ENCODE data around the gene LRRC3C. TPM values are rescaled to one million over a fixed set of nuclear protein-coding genes. Genes with fewer than 3 reads are reported as not detected.

Gene LRRC3C
- total RNA-seq, 1 experiment from 2014 or later: not detected

GRCh38 chr17:39971076-39971603 lies 43.6 kb downstream of the LRRC3C start:
- Histone ChIP-seq H3K4me3 (ENCODE audit: insufficient read depth, low read depth, low read length) (no peak overlapping the region), H3K36me3 (replicated peaks; ENCODE audit: control insufficient read depth, insufficient read depth, low read length) (no peaks in the 10 kb centered on the region), H3K27me3 (ENCODE audit: control insufficient read depth, insufficient read depth, low read length) (no peaks in the 10 kb centered on the region; the same call in 1 of the 2 replicates)
- DNase-seq: no peak

- DNase-seq: no peak
- Histone ChIP-seq H3K36me3 (replicated peaks; ENCODE audit: control insufficient read depth, insufficient read depth, low read length) (no peaks in the 10 kb centered on the region), H3K27me3 (ENCODE audit: control insufficient read depth, insufficient read depth, low read length) (no peaks in the 10 kb centered on the region; the same call in 1 of the 2 replicates), H3K4me3 (ENCODE audit: insufficient read depth, low read depth, low read length) (no peak overlapping the region)
These were observed 44.7 kb downstream of the LRRC3C start for GRCh38 chr17:39972271-39972670.

- Histone ChIP-seq H3K27me3 (ENCODE audit: control insufficient read depth, insufficient read depth, low read length) (no peaks in the 10 kb centered on the region; the same call in 1 of the 2 replicates), H3K36me3 (replicated peaks; ENCODE audit: control insufficient read depth, insufficient read depth, low read length) (no peaks in the 10 kb centered on the region), H3K4me3 (ENCODE audit: insufficient read depth, low read depth, low read length) (no peak overlapping the region)
- DNase-seq: no peak
These were observed 46.0 kb downstream of the LRRC3C start for GRCh38 chr17:39973496-39973895.

GRCh38 chr17:39974433-39974832 lies 46.9 kb downstream of the LRRC3C start:
- no peaks in the 10 kb centered on the region for H3K36me3 ChIP-seq (replicated peaks; ENCODE audit: control insufficient read depth, insufficient read depth, low read length)
- no peak overlapping the region for H3K4me3 ChIP-seq (ENCODE audit: insufficient read depth, low read depth, low read length)
- no peak for DNase-seq
- H3K27me3 ChIP-seq (ENCODE audit: control insufficient read depth, insufficient read depth, low read length): no peaks in the 10 kb centered on the region; the same call in 1 of the 2 replicates

GRCh38 chr17:39975801-39976200 lies 48.3 kb downstream of the LRRC3C start:
- DNase-seq: no peak

GRCh38 chr17:39979016-39979670 lies 51.6 kb downstream of the LRRC3C start:
- no peak overlapping the region; the same call in 1 of the 2 replicates for H3K4me3 ChIP-seq (ENCODE audit: insufficient read depth, low read depth, low read length)
- no peaks in the 10 kb centered on the region for H3K27me3 ChIP-seq (ENCODE audit: control insufficient read depth, insufficient read depth, low read length)
- DNase-seq: no peak
- peaks cover 1% of the 10 kb centered on the region for H3K36me3 ChIP-seq (replicated peaks; ENCODE audit: control insufficient read depth, insufficient read depth, low read length)

More at GRCh38 chr17:39975801-39976200, 48.3 kb downstream of the LRRC3C start:
- Histone ChIP-seq H3K27me3 (ENCODE audit: control insufficient read depth, insufficient read depth, low read length) (no peaks in the 10 kb centered on the region; the same call in 1 of the 2 replicates), H3K4me3 (ENCODE audit: insufficient read depth, low read depth, low read length) (no peak overlapping the region), H3K36me3 (replicated peaks; ENCODE audit: control insufficient read depth, insufficient read depth, low read length) (no peaks in the 10 kb centered on the region)

- H3K36me3 ChIP-seq (replicated peaks; ENCODE audit: control insufficient read depth, insufficient read depth, low read length): peaks cover 8% of the 10 kb centered on the region
- DNase-seq: peak; percentile 76
- H3K4me3 ChIP-seq (ENCODE audit: insufficient read depth, low read depth, low read length): peak overlapping the region; percentile 99
- no peaks in the 10 kb centered on the region for H3K27me3 ChIP-seq (ENCODE audit: control insufficient read depth, insufficient read depth, low read length)
These were observed 52.4 kb downstream of the LRRC3C start for GRCh38 chr17:39979893-39980350.

GRCh38 chr17:39980351-39981206 lies 53.0 kb downstream of the LRRC3C start, which contains the start of gene PSMD3:
Gene PSMD3, plus strand, starts transcription at chr17:39980807. Its CDS starts 164 bp downstream, at chr17:39980971.
- H3K27me3 ChIP-seq (ENCODE audit: control insufficient read depth, insufficient read depth, low read length): no peaks in the 10 kb centered on the region
- peak within 1 kb of the TSS; percentile 99 for H3K4me3 ChIP-seq (ENCODE audit: insufficient read depth, low read depth, low read length)
- H3K36me3 ChIP-seq (replicated peaks; ENCODE audit: control insufficient read depth, insufficient read depth, low read length): peaks cover 15% of the 10 kb centered on the region
- DNase-seq: peak; percentile 95

GRCh38 chr17:39981207-39981741 lies 53.7 kb downstream of the LRRC3C start:
- peak; percentile 56 for DNase-seq
- H3K36me3 ChIP-seq (replicated peaks; ENCODE audit: control insufficient read depth, insufficient read depth, low read length): peaks cover 21% of the 10 kb centered on the region
- H3K27me3 ChIP-seq (ENCODE audit: control insufficient read depth, insufficient read depth, low read length): no peaks in the 10 kb centered on the region
- H3K4me3 ChIP-seq (ENCODE audit: insufficient read depth, low read depth, low read length): peak overlapping the region; percentile 99

GRCh38 chr17:39981766-39982375 lies 54.3 kb downstream of the LRRC3C start:
- Histone ChIP-seq H3K4me3 (ENCODE audit: insufficient read depth, low read depth, low read length) (peak overlapping the region; percentile 99), H3K36me3 (replicated peaks; ENCODE audit: control insufficient read depth, insufficient read depth, low read length) (peaks cover 26% of the 10 kb centered on the region), H3K27me3 (ENCODE audit: control insufficient read depth, insufficient read depth, low read length) (no peaks in the 10 kb centered on the region)
- DNase-seq: no peak

GRCh38 chr17:39988206-39988810 lies 60.8 kb downstream of the LRRC3C start:
- no peak for DNase-seq
- H3K36me3 ChIP-seq (replicated peaks; ENCODE audit: control insufficient read depth, insufficient read depth, low read length): peaks cover 75% of the 10 kb centered on the region
- no peaks in the 10 kb centered on the region for H3K27me3 ChIP-seq (ENCODE audit: control insufficient read depth, insufficient read depth, low read length)
- no peak overlapping the region for H3K4me3 ChIP-seq (ENCODE audit: insufficient read depth, low read depth, low read length)

GRCh38 chr17:39994448-39994847 lies 66.9 kb downstream of the LRRC3C start:
- Histone ChIP-seq H3K27me3 (ENCODE audit: control insufficient read depth, insufficient read depth, low read length) (no peaks in the 10 kb centered on the region), H3K36me3 (replicated peaks; ENCODE audit: control insufficient read depth, insufficient read depth, low read length) (peaks cover 60% of the 10 kb centered on the region), H3K4me3 (ENCODE audit: insufficient read depth, low read depth, low read length) (no peak overlapping the region)
- DNase-seq: no peak
